HEK293 (cell line): ENCODE measurements around the gene ZNF536.

Experiments
- CTCF ChIA-PET: fragments of 350-600 bp; formaldehyde crosslinking; extraction: SDS; loops from one replicate; lab custom pipeline; 2021; ENCODE audit warnings: antibody characterized with exemption; lab: Yijun Ruan, JAX
- POLR2A ChIA-PET: fragments of 300-600 bp; formaldehyde crosslinking; extraction: SDS; loops from one replicate; lab custom pipeline; 2020; ENCODE audit warnings: antibody characterized with exemption, inconsistent platforms; lab: Yijun Ruan, JAX
- H3K27ac ChIP-seq: fragments of 200-500 bp; sonication (Bioruptor generic); 2 replicates; pipeline ENCODE4 v1.5.1; 2014; ENCODE audit warnings: low read depth, low read length, control low read depth, inconsistent platforms; ENCODE audit errors: extremely low read depth
- H3K36me3 ChIP-seq, 2 experiments: fragments of 200-500 bp in 1 of 2; sonication (Bioruptor generic) in 1 of 2; 1 replicate in 1 of 2; 2 replicates in 1 of 2; pipeline ENCODE4 v1.5.1; 2014 to 2017; ENCODE audit warnings: inconsistent platforms in 2 of 2, low read length in 2 of 2; ENCODE audit not compliant: control insufficient read depth in 2 of 2, insufficient read depth in 1 of 2
- H3K4me1 ChIP-seq: fragments of 200-500 bp; sonication (Bioruptor generic); 2 replicates; pipeline ENCODE4 v1.5.1; 2014; ENCODE audit warnings: mild to moderate bottlenecking, low read length, inconsistent platforms; ENCODE audit not compliant: control insufficient read depth, insufficient read depth
- H3K4me3 ChIP-seq: 2 replicates; pipeline ENCODE4 v1.5.1; 2011; ENCODE audit warnings: low read depth, mild to moderate bottlenecking, control low read depth, low read length, moderate library complexity
- H3K9me3 ChIP-seq: fragments of 200-500 bp; sonication (Bioruptor generic); 2 replicates; pipeline ENCODE4 v1.5.1; 2014; ENCODE audit warnings: low read depth, low read length, inconsistent platforms; ENCODE audit not compliant: control insufficient read depth, insufficient read depth
- IKZF3 ChIP-seq: fragments of 450-650 bp; IDR thresholded peaks from 2 replicates; pipeline ENCODE4 v1.5.0; 2018; ENCODE audit warnings: missing biosample characterization, mild to moderate bottlenecking, missing genetic modification characterization, moderate library complexity
- MZF1 ChIP-seq: fragments of 450-650 bp; formaldehyde crosslinking; IDR thresholded peaks from 2 replicates; pipeline ENCODE4 v1.5.1; 2017; ENCODE audit warnings: missing biosample characterization, missing genetic modification characterization, borderline replicate concordance
- OVOL3 ChIP-seq: fragments of 450-650 bp; formaldehyde crosslinking; IDR thresholded peaks from 2 replicates; pipeline ENCODE4 v1.5.1; 2016; ENCODE audit warnings: missing biosample characterization, missing genetic modification characterization
- PATZ1 ChIP-seq: fragments of 450-650 bp; formaldehyde crosslinking; IDR thresholded peaks from 2 replicates; pipeline ENCODE4 v1.5.1; 2016; ENCODE audit warnings: missing biosample characterization, missing genetic modification characterization
- RBAK ChIP-seq: fragments of 450-650 bp; formaldehyde crosslinking; IDR thresholded peaks from 2 replicates; pipeline ENCODE4 v1.5.1; 2016; ENCODE audit warnings: missing biosample characterization, missing genetic modification characterization
- SALL2 ChIP-seq: fragments of 450-650 bp; formaldehyde crosslinking; IDR thresholded peaks from 2 replicates; pipeline ENCODE4 v1.5.0; 2017; ENCODE audit warnings: missing biosample characterization, mild to moderate bottlenecking, missing genetic modification characterization, borderline replicate concordance
- SCRT1 ChIP-seq: fragments of 450-650 bp; formaldehyde crosslinking; IDR thresholded peaks from 2 replicates; pipeline ENCODE4 v1.5.1; 2016; ENCODE audit warnings: missing biosample characterization, missing genetic modification characterization, borderline replicate concordance
- TSHZ1 ChIP-seq: fragments of 450-650 bp; formaldehyde crosslinking; IDR thresholded peaks from 2 replicates; pipeline ENCODE4 v1.5.1; 2016; ENCODE audit warnings: missing biosample characterization, missing genetic modification characterization, borderline replicate concordance
- ZFHX2 ChIP-seq: fragments of 450-650 bp; formaldehyde crosslinking; conservative IDR thresholded peaks from 2 replicates; pipeline ENCODE4 v1.5.1; 2016; ENCODE audit warnings: missing biosample characterization, missing genetic modification characterization
- ZNF10 ChIP-seq: fragments of 450-650 bp; formaldehyde crosslinking; IDR thresholded peaks from 2 replicates; pipeline ENCODE4 v1.5.1; 2017; ENCODE audit warnings: missing biosample characterization, missing genetic modification characterization
- ZNF311 ChIP-seq: fragments of 450-650 bp; formaldehyde crosslinking; IDR thresholded peaks from 2 replicates; pipeline ENCODE4 v1.5.1; 2017; ENCODE audit warnings: missing biosample characterization, missing genetic modification characterization, borderline replicate concordance
- ZNF324 ChIP-seq: fragments of 450-650 bp; formaldehyde crosslinking; IDR thresholded peaks from 2 replicates; pipeline ENCODE4 v1.5.1; 2016; ENCODE audit warnings: missing biosample characterization, missing genetic modification characterization
- ZNF350 ChIP-seq: fragments of 450-650 bp; formaldehyde crosslinking; IDR thresholded peaks from 2 replicates; pipeline ENCODE4 v1.5.0; 2017; ENCODE audit warnings: missing biosample characterization, mild to moderate bottlenecking, missing genetic modification characterization
- ZNF624 ChIP-seq: fragments of 450-650 bp; formaldehyde crosslinking; IDR thresholded peaks from 2 replicates; pipeline ENCODE4 v1.5.1; 2017; ENCODE audit warnings: missing biosample characterization, missing genetic modification characterization
- ZNF660 ChIP-seq: fragments of 450-650 bp; IDR thresholded peaks from 2 replicates; pipeline ENCODE4 v1.5.1; 2018; ENCODE audit warnings: missing biosample characterization, mild to moderate bottlenecking, missing genetic modification characterization
- ZSCAN5A ChIP-seq: fragments of 450-650 bp; formaldehyde crosslinking; IDR thresholded peaks from 2 replicates; pipeline ENCODE4 v1.5.1; 2016; ENCODE audit warnings: missing biosample characterization, missing genetic modification characterization

The ZNF536 gene

GRCh38 chr19:30420316-30420715 is 48.1 kb downstream of the ZNF536 start (continued):
- TF ChIP-seq MZF1 (no peak), PATZ1 (no peak), OVOL3 (tag by site-specific recombination) (no peak)

- POLR2A ChIA-PET: no interaction called here
- TF ChIP-seq ZNF311 (tag by site-specific recombination): no peak
- Histone ChIP-seq H3K4me3 (no peak overlapping the region), H3K4me1 (peaks cover 4% of the 10 kb centered on the region), H3K27ac (no peak overlapping the region), H3K36me3 (no peaks in the 10 kb centered on the region; a peak in 1 of 3 replicates), H3K9me3 (no peaks in the 10 kb centered on the region; the same call in 1 of the 2 replicates)
- CTCF ChIA-PET: interaction anchor here (0.9 kb wide), 1 partner anchor 28 kb away, joined by 3 read pairs; no protein-coding TSS in a partner anchor
These were observed 48.7 kb downstream of the ZNF536 start for GRCh38 chr19:30420881-30421280.

- CTCF ChIA-PET: no interaction called here
- no peaks in the 10 kb centered on the region; a peak in 1 of 3 replicates for H3K36me3 ChIP-seq
These were observed 49.4 kb downstream of the ZNF536 start for GRCh38 chr19:30421571-30421970.

More at GRCh38 chr19:30421571-30421970, 49.4 kb downstream of the ZNF536 start:
- Histone ChIP-seq H3K4me3 (no peak overlapping the region), H3K9me3 (no peaks in the 10 kb centered on the region; the same call in 1 of the 2 replicates), H3K27ac (no peak overlapping the region), H3K4me1 (peaks cover 11% of the 10 kb centered on the region)
- POLR2A ChIA-PET: no interaction called here
- no peak for TF ChIP-seq ZNF350 (tag by site-specific recombination)
- no peak for TF ChIP-seq ZNF624 (tag by site-specific recombination)
- no peak for TF ChIP-seq IKZF3 (tag by site-specific recombination)
- no peak for TF ChIP-seq ZFHX2 (tag by site-specific recombination)
- no peak for TF ChIP-seq RBAK (tag by site-specific recombination)
- no peak for TF ChIP-seq SCRT1 (tag by site-specific recombination)
- TF ChIP-seq ZNF10: no peak
- TF ChIP-seq SALL2: no peak
- TF ChIP-seq TSHZ1 (tag by site-specific recombination): no peak
- no peak for TF ChIP-seq MZF1
- TF ChIP-seq ZNF660 (tag by site-specific recombination): no peak
- no peak for TF ChIP-seq ZNF324 (tag by site-specific recombination)
- TF ChIP-seq ZSCAN5A (tag by site-specific recombination): no peak
